ENCODE results near the gene COL18A1. TPM values are rescaled to one million over a fixed set of nuclear protein-coding genes. Genes with fewer than 3 reads are reported as not detected.

The COL18A1 gene
- total and polyA plus RNA-seq, 2 donors (not counting 1 experiment from before 2014, with no cell fraction given), result 15.6 to 24.7 TPM

DNA sequence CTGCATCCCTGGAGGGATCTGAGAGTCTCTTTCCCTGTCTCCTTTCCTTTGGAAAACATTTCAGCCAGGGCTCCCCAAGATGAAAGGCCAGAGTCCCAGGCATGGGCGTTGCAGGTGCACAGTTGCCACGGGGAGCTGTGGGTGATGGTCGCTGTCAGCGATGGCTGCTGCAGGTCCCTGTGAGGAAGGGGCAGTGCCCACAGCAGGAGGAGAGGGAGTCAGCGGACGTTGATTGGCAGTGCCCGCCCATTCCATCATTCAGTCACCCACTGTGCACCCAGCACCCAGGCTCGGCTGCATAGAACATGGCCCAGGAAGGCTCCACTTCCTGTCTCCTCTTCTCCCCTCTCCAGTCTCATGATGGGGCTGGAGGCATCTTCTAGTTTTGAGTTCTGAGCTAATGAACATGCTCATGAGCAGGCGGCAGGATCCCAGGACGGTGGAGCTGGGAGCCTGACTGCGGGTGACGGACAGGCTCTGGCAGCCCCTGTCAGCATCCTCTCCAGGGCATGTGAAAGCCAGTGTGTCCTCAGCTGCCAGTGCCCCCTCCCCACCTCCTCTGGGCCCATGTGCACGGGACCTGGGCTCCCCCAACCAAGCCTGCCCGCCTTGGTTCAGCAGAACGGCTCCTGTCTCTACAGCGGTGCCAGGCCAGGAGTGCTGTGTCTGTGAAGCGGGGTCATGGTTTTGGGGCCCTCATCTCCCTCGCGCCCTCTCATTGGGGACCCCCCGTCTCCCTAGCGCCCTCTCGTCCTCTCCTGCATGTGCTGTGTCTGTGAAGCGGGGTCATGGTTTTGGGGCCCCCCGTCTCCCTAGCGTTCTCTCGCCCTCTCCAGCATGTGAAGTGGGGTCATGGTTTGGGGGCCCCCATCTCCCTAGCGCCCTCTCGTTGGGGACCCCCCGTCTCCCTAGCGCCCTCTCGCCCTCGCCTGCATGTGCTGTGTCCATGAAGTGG, 24.5 kb downstream of the COL18A1 start:
- no peak overlapping the region for H3K4me2 ChIP-seq (replicated peaks; ENCODE audit: low read depth, low read length, poor library complexity, severe bottlenecking)
- H4K20me1 ChIP-seq (ENCODE audit: control insufficient read depth, insufficient read depth, low read length, poor library complexity, severe bottlenecking), result no peaks in the 10 kb centered on the region
- Mint-ChIP-seq H3K4me3 (no peak overlapping the region), H3K27ac (no peak overlapping the region), H3K9me3 (ENCODE audit: insufficient read depth) (no peaks in the 10 kb centered on the region), H3K4me1 (no peaks in the 10 kb centered on the region), H3K27me3 (peaks cover 11% of the 10 kb centered on the region)
- intact Hi-C loops (cut with micrococcal nuclease), result no loop called here
- 93% methylated on average over 19 of the region's 32 CpGs for WGBS (ENCODE audit: insufficient coverage)
- CTCF ChIA-PET, result interaction anchor here (0.7 to 0.8 kb wide), 2 partner anchors 10 to 714 kb away, joined by 3 to 4 read pairs; no protein-coding TSS in a partner anchor
- no peak overlapping the region for H3K27ac ChIP-seq (ENCODE audit: low read length in 2 of 2)
- no peak for ATAC-seq (ENCODE audit: low read depth)
- DNase-seq, result no peak
- no peak for TF ChIP-seq EZH2 (IDR thresholded peaks at IDR 0.05; ENCODE audit: borderline replicate concordance, insufficient read depth, low read depth, low read length, poor library complexity, severe bottlenecking)
- TF ChIP-seq, protein P1, sequence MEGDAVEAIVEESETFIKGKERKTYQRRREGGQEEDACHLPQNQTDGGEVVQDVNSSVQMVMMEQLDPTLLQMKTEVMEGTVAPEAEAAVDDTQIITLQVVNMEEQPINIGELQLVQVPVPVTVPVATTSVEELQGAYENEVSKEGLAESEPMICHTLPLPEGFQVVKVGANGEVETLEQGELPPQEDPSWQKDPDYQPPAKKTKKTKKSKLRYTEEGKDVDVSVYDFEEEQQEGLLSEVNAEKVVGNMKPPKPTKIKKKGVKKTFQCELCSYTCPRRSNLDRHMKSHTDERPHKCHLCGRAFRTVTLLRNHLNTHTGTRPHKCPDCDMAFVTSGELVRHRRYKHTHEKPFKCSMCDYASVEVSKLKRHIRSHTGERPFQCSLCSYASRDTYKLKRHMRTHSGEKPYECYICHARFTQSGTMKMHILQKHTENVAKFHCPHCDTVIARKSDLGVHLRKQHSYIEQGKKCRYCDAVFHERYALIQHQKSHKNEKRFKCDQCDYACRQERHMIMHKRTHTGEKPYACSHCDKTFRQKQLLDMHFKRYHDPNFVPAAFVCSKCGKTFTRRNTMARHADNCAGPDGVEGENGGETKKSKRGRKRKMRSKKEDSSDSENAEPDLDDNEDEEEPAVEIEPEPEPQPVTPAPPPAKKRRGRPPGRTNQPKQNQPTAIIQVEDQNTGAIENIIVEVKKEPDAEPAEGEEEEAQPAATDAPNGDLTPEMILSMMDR (IDR thresholded peaks at IDR 0.05), result no peak
- H3K9me3 ChIP-seq (ENCODE audit: control extremely low read depth in 1 of 3, control insufficient read depth in 2 of 3, insufficient read depth in 1 of 3, low read length in 2 of 3), result peaks cover 0 to 9% (median 0%) of the 10 kb centered on the region in 3 donors
- no peak overlapping the region for H3K4me3 ChIP-seq (ENCODE audit: control extremely low read depth in 1 of 5, extremely low read depth in 1 of 5, insufficient read depth in 1 of 5, low read depth in 2 of 5, low read length in 4 of 5)
- no peaks in the 10 kb centered on the region for H3K36me3 ChIP-seq (replicated peaks in 1 of 2; ENCODE audit: control extremely low read depth in 1 of 2, control insufficient read depth in 1 of 2, extremely low read depth in 1 of 2, insufficient read depth in 2 of 2, low read length in 1 of 2)
- H3K4me1 ChIP-seq (ENCODE audit: control insufficient read depth in 2 of 2, insufficient read depth in 2 of 2, low read length in 2 of 2), result no peaks in the 10 kb centered on the region
- H3K9ac ChIP-seq (ENCODE audit: low read length), result no peak overlapping the region
- H3K79me2 ChIP-seq (ENCODE audit: control insufficient read depth, insufficient read depth, low read length), result no peaks in the 10 kb centered on the region
- peaks cover 0 to 2% (median 0%) of the 10 kb centered on the region in 4 experiments for H3K27me3 ChIP-seq (replicated peaks in 1 of 4; ENCODE audit: control extremely low read depth in 1 of 4, control insufficient read depth in 3 of 4, insufficient read depth in 4 of 4, low read length in 3 of 4)
- POLR2A ChIA-PET, result no interaction called here
- H2AFZ ChIP-seq (ENCODE audit: insufficient read depth, low read depth, low read length, poor library complexity, severe bottlenecking), result no peak overlapping the region
